HCEC 1CT (cell line): ENCODE data around the gene DDX24.
"Not testable (repeated sequence)": the region's sequence is repeated elsewhere in the genome, so short reads cannot be mapped to it uniquely, and the experiment has no call there.

ENCODE experiments used
- DNase-seq: peaks from one replicate; pipeline ENCODE4 v3.0.0-alpha.2; 2017

The DDX24 gene

GRCh38 chr14:94079891-94080620 is 946 bp downstream of the DDX24 start:
- DNase-seq: peak; percentile 27

- DNase-seq: no peak
These were observed 3.2 kb downstream of the DDX24 start for GRCh38 chr14:94077823-94078222.

- no peak for DNase-seq
These were observed 3.7 kb downstream of the DDX24 start for GRCh38 chr14:94077111-94077821.

GRCh38 chr14:94075008-94075407 is 6.0 kb downstream of the DDX24 start:
- no peak for DNase-seq

- DNase-seq: no peak
These were observed 6.5 kb downstream of the DDX24 start for GRCh38 chr14:94074534-94074933.

- not testable (repeated sequence) for DNase-seq
These were observed 8.9 kb downstream of the DDX24 start for GRCh38 chr14:94072076-94072475.

GRCh38 chr14:94066089-94066676 is 14.8 kb downstream of the DDX24 start:
- no peak for DNase-seq

GRCh38 chr14:94062344-94062940 is 18.6 kb downstream of the DDX24 start:
- peak; percentile 72 for DNase-seq

- DNase-seq: no peak
These were observed 21.0 kb downstream of the DDX24 start for GRCh38 chr14:94059998-94060397.

- no peak for DNase-seq
These were observed 22.3 kb downstream of the DDX24 start for GRCh38 chr14:94058674-94059138.

- DNase-seq: no peak
These were observed 22.8 kb downstream of the DDX24 start for GRCh38 chr14:94058128-94058673.

GRCh38 chr14:94056579-94057308 is 24.3 kb downstream of the DDX24 start:
- DNase-seq: no peak

GRCh38 chr14:94054936-94055335 is 26.1 kb downstream of the DDX24 start:
- no peak for DNase-seq

GRCh38 chr14:94054401-94054800 is 26.6 kb downstream of the DDX24 start:
- no peak for DNase-seq

GRCh38 chr14:94052662-94053061 is 28.3 kb downstream of the DDX24 start:
- no peak for DNase-seq

GRCh38 chr14:94052199-94052598 is 28.8 kb downstream of the DDX24 start:
- DNase-seq: no peak

- DNase-seq: no peak
These were observed 29.2 kb downstream of the DDX24 start for GRCh38 chr14:94051779-94052178.

GRCh38 chr14:94051115-94051514 is 29.9 kb downstream of the DDX24 start:
- DNase-seq: peak; percentile 46

GRCh38 chr14:94050231-94050880 is 30.6 kb downstream of the DDX24 start:
- DNase-seq: no peak

GRCh38 chr14:94049625-94050023 is 31.4 kb downstream of the DDX24 start:
- DNase-seq: no peak

- no peak for DNase-seq
These were observed 32.0 kb downstream of the DDX24 start for GRCh38 chr14:94048691-94049624.
